Stimulated activated CD4-positive, alpha-beta T cell treated with anti-CD3 and anti-CD28 coated beads, Interleukin-4, amount 100 ng/mL, for 48 hours (primary cell): ENCODE measurements around the gene FOXE3.
A peak's percentile ranks its signal among the peaks of the same experiment; 100 is the strongest.

Source experiments
- DNase-seq, 2 donors: peaks; one replicate each; pipeline ENCODE4 v3.0.0-alpha.2; 2020; ENCODE audit warnings: low read depth in 2 of 2

Gene FOXE3

DNA sequence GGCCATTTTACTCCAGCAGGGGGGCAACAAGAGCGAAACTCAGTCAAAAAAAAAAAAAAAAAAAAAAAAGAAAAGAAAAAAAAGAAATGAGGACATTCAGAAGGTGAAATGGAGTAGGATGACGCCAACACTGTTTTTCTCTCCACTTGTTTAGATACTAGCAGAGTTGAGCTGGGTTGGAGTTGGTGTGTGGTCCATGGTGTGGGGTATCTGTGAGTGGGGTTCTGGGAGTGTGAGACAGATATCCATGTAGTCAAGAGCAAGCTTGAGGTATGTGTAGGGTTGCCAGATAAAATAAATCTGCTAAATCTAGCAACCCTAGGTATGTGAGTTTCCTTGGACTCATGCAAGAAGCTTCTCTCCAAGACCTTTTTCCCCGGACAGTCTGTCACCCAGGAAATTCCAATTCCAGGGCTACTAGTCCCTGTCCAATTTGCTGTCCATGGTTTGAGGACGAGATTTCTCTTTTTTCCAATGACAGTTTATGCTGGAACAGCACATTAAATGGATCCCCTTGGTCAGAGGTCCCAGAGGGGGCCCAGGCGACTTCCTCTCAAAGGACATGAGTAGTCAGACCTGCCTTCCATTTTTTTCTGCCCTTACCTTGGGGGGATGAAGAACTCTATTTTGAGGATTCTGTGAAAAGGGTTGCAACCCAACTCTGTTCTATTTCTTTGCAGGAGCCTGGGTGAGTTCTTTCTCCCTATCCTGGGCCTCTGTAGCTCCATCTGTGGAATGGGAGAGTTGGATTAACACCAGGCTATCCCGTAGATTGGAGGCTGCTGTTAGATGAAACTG, 19.6 kb downstream of the FOXE3 start:
- DNase-seq = no peak

DNA sequence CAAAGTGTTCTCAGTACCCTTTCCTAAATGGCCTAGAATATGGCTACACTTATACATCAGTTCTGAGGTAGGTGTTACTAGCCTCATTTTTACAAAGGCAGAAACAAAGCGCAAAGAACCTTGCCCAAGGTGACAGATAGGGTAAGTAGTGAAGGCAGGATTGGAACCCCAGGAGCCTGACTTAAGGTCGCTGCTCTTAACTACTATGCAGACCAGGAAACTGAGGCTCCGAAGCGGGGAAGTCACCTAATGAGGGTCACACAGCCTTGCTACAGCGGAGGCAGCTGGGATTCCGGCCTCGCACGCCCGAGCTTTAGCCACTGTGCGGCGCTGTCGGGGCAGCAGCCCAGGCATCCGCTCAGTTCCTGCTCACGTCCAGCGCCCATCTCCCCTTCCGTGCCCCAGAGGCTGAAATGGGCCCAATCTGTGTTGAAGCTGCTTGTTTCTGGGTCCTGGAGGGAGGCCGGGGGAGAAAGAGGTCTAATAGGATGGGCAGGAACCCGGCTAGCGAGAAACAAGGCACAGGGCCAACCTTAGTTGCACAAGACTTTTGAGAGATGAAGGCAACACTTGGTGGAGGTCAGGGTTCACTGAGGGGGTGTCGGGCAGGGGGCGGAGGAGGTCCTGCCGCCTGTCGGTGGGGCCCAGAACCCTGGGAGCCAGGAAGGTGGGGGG, 20.4 kb downstream of the FOXE3 start:
- DNase-seq = peak; percentile 75 to 76

DNA sequence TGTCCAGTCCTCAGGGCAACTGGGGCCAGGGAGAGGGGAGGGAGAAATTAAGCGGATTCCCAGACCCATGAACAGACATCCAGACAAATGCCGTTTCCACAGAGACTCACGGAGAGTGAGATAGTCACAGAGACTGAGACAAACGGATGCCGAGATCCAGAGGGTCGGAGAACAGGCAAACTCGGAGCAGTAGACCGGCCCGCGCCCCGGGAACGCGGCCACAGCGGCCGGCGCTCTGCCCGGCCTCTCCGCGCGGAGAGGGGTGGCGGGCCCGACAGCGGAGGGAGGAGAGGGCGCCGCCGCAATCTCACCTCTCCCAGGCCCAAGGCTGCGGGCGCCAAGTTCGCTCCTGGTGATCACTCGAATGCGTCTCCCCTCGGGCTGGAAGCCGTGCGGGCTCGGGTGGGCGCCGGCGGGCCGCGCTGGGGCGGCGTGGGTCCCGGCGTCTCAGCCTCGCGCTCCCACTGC, 20.9 kb downstream of the FOXE3 start:
- DNase-seq = no peak

DNA sequence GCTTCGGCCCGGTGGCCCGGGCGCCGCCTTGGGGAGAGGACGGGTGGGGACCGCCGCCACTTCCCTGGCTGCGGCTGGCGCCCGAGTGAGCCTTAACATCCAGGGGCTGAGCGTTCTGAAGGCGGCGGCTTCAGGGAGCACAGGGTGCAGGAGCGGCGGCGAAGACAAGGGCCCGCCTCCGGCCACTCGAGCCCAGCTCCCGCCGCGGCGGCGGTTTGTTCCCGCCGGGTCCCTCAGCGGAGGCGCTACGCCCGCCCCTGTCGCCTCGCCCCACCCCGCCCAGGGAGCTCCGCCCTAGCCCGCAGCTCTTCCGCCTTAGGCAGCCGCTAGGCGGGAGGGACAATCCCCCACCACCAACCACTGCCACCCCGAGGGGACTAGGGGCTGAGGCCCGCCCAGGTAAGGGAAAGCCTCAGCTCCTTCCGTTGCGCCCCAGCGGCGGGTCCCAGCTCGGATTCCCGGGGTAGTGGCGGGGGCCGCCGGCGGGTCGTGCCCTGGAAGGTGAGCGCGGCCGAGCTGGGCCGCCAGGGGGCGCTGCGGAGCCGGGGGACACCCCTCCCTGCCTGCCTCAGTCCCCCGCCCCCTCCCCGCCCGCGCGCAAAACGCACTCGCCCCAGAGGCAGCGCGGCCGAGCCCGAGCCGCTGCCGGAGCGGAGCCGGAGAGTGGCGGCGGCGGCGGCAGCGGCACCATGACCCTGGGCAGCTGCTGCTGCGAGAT, 21.5 kb downstream of the FOXE3 start, which contains the start of gene FOXD2:
Gene FOXD2, plus strand, starts transcription at position 598 of the 718 bp plus-strand sequence. Its CDS starts 92 bp downstream, at position 690.
- DNase-seq = peak; percentile 87 to 93

DNA sequence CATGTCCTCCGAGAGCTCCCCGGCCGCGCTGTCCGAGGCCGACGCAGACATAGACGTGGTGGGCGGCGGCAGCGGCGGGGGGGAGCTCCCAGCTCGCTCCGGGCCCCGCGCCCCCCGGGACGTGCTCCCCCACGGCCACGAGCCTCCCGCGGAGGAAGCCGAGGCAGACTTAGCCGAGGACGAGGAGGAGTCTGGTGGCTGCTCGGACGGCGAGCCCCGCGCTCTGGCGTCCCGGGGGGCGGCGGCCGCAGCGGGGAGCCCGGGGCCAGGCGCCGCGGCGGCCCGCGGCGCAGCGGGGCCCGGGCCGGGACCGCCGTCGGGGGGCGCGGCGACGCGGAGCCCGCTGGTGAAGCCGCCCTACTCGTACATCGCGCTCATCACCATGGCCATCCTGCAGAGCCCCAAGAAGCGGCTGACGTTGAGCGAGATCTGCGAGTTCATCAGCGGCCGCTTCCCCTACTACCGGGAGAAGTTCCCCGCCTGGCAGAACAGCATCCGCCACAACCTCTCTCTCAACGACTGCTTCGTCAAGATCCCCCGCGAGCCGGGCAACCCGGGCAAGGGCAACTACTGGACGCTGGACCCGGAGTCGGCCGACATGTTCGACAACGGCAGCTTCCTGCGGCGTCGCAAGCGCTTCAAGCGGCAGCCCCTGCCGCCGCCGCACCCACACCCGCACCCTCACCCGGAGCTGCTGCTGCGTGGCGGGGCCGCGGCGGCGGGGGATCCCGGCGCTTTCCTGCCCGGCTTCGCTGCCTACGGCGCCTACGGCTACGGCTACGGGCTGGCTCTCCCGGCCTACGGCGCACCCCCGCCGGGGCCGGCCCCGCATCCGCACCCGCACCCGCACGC, 22.3 kb downstream of the FOXE3 start:
- no peak for DNase-seq

DNA sequence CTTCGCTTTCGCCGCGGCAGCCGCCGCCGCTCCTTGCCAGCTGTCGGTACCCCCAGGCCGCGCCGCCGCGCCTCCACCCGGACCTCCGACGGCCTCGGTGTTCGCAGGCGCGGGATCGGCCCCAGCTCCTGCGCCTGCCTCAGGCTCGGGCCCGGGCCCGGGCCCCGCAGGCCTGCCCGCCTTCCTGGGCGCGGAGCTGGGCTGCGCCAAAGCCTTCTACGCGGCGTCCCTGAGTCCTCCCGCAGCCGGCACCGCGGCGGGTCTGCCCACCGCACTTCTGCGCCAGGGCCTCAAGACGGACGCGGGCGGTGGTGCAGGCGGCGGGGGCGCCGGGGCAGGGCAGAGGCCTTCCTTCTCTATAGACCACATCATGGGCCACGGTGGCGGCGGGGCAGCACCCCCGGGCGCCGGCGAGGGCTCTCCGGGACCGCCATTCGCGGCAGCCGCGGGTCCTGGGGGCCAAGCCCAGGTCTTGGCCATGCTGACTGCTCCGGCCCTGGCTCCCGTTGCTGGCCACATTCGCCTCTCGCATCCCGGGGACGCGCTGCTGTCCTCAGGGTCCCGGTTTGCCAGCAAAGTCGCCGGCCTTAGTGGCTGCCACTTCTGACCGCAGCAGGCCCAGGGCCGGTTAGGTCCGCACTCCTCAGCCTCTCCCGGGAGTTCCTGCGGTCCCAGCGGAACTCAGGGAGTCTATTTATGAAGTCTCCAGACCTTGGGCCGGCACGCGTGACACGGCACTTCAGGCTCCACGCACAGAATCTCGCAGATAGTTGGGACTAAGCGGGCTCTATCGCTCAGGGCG, 23.1 kb downstream of the FOXE3 start:
- no peak for DNase-seq

DNA sequence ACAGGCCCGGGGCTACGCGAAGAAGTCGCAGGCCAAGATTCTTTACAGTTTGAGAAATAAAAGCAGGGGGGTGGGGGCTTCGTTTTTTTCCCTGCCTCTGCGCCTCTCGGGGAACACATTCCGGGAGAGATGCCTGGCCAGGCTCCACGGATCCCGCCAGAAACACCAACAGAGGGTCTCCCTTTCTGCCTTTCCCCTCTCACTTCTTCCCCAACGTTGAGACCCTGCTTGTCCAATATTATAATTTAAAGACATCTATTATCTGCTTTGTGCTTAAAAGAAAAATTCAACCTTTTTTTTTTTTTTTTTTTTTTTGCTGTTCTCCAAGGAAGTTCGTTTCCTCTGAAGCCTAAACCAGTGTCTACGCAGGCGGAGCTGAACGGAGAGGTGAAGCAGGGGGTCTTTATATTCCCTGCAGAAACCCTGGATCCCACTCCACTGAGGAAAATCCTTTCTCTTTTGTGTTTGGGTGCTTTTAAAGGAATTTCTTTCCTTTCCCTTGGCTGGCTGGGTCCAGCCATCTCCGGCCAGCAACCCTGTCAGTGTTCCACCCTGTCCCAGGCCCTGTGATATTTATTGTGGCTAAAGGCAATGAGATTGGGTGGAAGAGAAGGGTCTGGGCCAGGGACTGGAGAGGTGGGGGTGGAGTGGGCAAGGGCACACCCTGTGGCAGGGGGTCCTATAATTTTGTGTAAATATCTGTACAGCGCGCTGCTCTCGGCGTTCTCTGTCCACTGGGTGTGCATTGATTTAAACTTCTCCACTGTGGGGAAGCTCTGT, 23.9 kb downstream of the FOXE3 start:
- DNase-seq = no peak

DNA sequence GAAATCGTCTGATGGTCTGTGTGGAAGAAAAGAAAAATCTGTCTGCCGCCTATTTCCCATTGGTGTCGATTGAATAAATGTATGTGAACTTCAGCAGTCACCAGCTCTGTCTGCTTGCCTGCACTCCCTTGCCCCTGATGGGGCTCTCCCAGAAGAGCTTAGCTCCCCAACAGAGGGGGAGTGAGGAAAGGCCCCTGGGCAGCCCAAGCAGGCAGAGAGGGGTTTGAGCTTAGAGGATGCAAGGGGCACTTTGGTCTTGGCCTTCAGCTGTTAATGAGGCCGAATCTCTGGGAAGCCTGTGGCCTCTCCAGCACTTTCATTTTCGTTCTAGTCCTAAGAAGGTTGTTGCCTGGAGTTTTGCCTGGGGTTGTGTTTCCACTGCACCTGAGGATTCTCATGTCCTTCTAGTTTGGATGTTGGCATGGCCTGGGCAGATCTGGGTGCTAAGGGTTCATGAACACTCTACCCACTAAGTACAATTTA, 24.6 kb downstream of the FOXE3 start:
- DNase-seq = no peak

DNA sequence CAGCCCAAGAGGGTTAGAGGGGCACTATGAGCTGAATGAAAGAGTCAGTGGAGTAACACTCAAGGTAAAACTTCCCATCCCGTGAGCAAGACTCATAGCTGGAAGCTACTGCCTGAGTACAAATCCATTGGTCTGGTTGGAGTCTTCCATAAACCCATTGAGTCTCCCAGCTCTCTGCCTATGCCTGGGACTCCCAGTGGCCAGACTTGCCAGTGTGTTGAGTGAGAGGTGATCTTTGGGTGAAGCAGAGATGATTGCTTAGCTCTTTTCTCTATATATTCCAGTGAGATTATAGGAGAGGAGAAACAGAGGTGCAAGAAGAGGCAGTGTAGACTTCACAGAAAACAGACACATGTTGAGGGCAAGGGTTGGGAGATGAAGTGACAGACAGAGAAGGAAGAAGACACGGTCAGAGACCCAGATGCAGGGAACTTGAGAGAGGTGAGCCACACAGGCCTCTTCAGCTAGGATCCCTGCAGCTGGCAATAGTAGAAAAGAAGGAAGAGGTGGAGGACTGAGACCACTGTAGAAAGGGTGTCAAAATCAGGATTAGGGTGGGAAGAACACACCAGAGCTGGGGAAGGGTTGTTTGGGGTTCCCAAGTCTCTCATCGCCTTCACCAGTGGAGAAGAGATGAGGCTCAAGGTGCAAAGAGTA, 25.5 kb downstream of the FOXE3 start:
- DNase-seq = no peak

DNA sequence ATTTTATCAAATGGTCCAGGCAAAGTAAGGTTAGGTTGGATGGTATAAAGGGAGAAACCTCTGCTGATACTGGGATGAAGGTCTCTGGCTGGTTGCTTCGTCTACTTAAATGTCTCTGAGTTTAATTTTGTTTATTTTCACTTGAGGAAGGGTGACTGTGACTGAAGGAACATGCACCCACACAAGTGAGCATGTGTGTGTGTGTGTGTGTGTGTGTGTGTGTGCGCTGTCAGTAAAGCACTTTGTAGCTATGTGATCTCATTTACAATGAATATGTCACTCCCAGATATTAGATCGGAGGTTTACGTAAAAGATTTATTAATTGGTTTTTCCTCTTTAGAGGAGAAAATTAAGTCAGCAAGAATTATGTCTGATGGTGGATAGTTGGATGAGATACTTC, 26.1 kb downstream of the FOXE3 start:
- no peak for DNase-seq

DNA sequence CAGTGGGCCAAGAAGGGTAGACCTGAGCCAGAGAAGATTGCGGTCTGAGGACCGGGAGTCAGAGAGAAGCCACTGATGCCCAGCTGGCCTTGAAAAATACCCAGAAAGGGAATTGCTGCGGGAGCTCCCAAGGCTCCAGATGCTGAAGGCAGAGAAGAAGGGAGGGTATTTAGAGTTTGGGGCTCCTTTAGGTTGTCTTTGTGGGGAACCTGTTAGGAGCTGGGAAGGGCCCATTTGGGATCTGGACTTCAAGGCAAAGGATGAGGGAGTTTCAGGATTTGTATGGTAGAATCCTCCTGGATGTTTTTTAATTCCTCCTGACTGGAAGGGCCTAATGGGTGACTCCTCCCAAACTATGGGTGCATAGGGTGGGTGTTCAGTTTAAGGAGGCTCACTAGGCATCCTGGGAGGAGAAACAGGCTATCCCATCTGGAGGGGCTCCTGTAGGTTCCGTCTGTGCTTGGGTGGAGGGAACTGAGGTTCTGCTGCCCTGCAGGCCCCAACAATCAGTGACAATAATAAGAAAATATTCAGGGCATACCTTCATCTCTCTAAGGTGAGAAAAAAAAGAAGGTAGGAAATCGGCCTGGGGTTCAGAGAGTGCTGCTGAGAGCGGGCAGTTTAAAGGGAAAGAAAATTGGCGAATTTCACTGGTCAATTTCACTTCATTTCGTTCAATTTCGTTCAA, 26.9 kb downstream of the FOXE3 start:
- DNase-seq = no peak

DNA sequence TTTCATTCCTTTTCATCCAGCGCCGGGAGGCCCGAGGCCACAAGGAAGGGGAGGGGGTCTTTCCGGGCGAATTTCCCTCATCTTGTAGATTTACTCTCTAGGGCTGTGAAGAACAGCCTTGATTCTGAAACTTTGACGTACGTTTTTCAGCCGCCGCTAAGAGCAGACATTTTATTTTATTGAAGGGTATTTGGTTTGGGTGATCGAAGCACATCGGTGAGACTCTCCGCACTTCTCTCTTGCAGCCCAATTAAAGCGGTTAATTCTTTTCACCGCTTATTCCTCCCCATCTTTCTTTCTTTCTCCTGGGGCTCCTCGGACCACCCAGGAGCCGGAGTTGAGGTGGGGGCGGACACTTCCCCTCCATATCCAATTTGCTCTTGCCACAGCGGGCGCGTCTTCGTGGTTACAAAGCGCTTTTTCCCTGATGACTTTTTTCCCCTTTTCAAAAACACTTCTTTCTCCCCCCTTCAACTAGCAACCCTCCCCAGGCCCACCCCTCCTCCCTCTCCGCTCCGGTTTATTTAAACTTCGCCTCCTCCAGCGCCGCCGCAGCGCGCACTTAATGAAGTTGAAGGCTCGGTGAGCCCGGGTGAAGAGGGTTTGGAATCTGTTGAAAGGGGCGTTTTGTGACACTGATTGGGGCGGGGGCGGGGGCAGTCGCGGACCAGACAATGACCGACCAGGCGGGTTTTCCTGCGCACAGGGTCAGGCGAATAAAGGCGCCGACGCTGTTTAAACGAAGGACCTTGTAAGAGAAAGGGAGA, 27.6 kb downstream of the FOXE3 start:
- DNase-seq = no peak

DNA sequence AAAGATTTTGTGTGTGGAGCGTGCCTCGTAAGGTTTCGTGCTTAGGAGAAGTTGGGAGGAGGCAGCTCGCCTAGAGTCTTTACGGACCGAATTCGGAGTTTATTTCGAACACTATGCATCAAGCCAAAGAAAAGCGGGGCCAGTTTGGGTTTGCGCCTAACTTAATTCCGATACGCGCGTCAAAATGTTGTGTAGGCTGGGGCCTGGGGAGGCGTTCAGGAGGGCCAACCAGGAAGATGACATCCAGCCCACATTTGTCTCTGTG, 28.1 kb downstream of the FOXE3 start:
- DNase-seq = no peak

DNA sequence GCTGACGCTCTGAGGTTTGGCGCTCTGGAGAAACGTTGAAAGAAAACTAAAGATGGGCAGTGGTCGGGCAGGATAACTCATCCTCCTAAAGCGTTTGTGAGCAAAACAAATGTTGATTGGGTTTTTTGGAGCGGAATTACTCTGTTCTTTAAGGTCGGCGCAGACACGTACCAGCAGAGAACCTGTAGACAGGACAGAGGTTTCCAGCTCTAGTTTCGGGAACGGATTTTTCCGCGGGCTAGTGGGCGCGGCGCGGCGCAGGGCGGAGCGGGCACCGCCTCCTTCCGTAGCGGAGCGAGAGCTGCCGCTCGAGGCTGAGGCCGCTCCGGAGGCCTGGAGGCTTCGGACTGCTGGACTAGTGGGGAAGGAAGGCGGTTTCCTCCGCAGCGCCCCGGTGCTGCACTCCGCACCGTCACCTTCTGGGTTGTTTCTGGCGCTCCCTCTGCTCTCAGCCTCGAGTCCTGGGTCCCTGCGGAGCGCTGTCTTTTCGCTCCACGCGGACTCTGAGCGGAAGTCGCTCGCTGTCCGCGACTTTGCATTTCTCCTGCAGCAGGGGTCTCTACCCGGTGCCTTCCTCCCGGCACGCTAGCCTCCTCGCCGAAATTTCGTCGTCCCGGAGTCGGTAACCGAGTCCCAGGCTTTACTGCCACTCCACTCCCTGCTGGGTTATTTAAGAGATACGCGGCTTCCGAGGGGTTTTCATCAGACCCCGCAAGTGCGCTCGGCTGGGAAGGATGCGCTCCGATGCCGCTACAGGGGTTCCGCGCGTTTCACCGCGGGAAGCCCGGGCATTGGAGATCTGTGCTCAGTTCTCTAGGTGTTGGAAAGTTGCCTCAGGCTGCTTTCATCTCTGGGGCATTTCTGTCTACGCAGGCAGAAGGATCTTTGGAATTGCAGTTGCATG, 28.7 kb downstream of the FOXE3 start:
- DNase-seq = no peak

DNA sequence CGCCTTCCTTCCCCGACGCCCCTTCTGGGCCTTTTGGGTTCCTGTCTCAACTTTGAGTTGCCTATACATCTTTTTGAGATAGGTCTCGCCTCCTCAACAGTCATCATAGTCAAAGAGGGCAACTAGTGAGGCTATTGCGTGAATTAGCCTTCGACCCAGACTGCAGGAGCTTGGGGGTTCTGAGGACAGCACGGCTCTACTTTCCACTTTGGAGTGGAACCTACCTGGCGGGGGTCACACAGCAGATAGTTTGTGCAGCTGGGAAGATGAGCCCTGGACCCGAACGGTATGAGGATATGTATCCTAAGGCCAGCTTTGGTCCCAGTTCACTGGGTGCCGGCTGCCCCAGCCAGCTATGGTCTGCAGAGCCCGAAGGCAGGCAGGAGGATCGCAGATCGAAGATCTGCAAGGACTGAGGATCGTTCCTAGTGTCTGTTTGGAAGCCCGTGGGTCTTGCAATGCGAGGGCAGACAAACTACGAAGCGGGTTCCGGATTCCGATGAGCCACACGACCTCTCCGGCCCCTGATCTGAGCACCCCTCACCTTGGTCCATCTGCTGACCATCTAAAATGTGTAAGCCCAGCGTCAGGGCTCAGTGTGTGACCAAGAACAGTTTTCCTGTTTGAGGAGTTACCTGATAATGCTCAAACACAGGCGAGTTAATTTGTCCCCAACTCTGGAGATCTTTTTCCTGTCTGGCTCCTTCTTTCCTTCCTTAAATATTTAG, 29.9 kb downstream of the FOXE3 start:
- DNase-seq = no peak

DNA sequence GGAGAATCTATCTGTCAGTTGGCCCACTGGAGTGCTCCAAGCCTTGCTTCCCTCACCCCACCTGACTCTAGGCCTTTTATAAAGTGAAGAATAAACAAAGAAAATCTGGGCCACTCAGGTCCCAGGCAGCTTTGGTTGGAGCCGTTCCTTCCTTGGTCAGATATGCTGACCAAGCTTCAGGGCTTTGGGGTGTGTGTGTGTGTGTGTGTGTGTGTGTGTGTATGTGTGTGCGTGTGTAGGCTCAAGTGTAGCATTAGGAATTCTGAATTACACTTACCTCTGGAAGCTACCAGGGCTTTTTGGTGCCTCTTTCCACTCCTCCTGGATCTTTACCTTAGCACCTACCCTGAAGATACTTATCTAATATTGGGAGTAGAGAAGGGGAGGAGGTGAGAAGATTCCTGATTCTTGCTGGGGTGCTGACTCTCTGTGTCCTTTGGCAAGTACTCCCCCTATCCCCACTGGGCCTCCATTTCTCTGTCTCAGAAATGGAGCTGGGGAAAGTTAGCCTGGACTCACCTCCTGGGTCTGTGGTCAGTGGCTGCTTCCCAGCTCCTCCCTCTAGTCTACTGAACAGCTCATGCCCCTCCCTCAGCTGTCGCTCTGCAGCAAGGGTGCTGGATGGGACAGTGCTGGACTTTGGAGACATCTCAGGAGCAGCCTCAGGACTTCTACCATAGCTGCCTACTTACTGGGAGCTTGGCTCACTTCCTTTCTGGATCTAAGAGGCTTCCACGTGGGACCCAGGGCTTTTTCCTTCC, 32.6 kb downstream of the FOXE3 start:
- no peak for DNase-seq
